SK-N-SH treated with all-trans-retinoic acid at 6 μM for 48 hours (cell line): ENCODE results near the gene FRS3.

Experiments used
- ATAC-seq: fragments of 200-7000 bp; cut with Tn5 transposase; 3 replicates; pipeline ENCODE4 v1.9.1; 2020; ENCODE audit warnings: mild to moderate bottlenecking, moderate library complexity
- ARNTL ChIP-seq: fragments of 450-650 bp; formaldehyde crosslinking; IDR thresholded peaks from 2 replicates; pipeline ENCODE4 v1.5.0; 2020; ENCODE audit warnings: low read depth, mild to moderate bottlenecking, moderate library complexity, borderline replicate concordance
- BACH2 ChIP-seq: fragments of 250-450 bp; sonication (Bioruptor Pico); IDR thresholded peaks from 2 replicates; pipeline ENCODE4 v1.9.0; 2021; ENCODE audit warnings: mild to moderate bottlenecking, borderline replicate concordance
- CSDC2 ChIP-seq: fragments of 250-450 bp; sonication (Bioruptor Pico); IDR thresholded peaks from 2 replicates; pipeline ENCODE4 v1.5.0; 2020; ENCODE audit warnings: mild to moderate bottlenecking, moderate library complexity
- ESRRG ChIP-seq: fragments of 250-450 bp; sonication (Bioruptor Pico); IDR thresholded peaks from 2 replicates; pipeline ENCODE4 v1.6.1; 2021; ENCODE audit warnings: mild to moderate bottlenecking
- GLIS3 ChIP-seq: fragments of 250-450 bp; sonication (Bioruptor Pico); IDR thresholded peaks from 2 replicates; pipeline ENCODE4 v1.5.0; 2020; ENCODE audit warnings: mild to moderate bottlenecking, moderate library complexity
- ISL1 ChIP-seq: fragments of 250-450 bp; sonication (Bioruptor Pico); IDR thresholded peaks from 2 replicates; pipeline ENCODE4 v2.1.2; 2022; ENCODE audit warnings: mild to moderate bottlenecking, moderate library complexity
- OSR1 ChIP-seq: fragments of 250-450 bp; sonication (Bioruptor Pico); IDR thresholded peaks from 2 replicates; pipeline ENCODE4 v1.8.0; 2022; ENCODE audit warnings: moderate library complexity, mild to moderate bottlenecking, inconsistent platforms
- PATZ1 ChIP-seq: fragments of 250-450 bp; sonication (Bioruptor Pico); IDR thresholded peaks from 2 replicates; pipeline ENCODE4 v1.8.0; 2020; ENCODE audit warnings: mild to moderate bottlenecking, moderate library complexity, borderline replicate concordance
- PPARA ChIP-seq: fragments of 250-450 bp; sonication (Bioruptor Pico); IDR thresholded peaks from 2 replicates; pipeline ENCODE4 v1.5.0; 2020; ENCODE audit warnings: mild to moderate bottlenecking, borderline replicate concordance
- RARB ChIP-seq: fragments of 250-450 bp; sonication (Bioruptor Pico); IDR thresholded peaks from 2 replicates; pipeline ENCODE4 v1.8.0; 2021; ENCODE audit warnings: mild to moderate bottlenecking, moderate library complexity
- SNAI2 ChIP-seq: fragments of 250-450 bp; sonication (Bioruptor Pico); IDR thresholded peaks from 2 replicates; pipeline ENCODE4 v1.5.0; 2020; ENCODE audit warnings: mild to moderate bottlenecking, moderate library complexity
- TCF4 ChIP-seq: fragments of 250-450 bp; sonication (Bioruptor Pico); IDR thresholded peaks from 2 replicates; pipeline ENCODE4 v1.8.0; 2021; ENCODE audit warnings: mild to moderate bottlenecking, moderate library complexity, borderline replicate concordance
- TOX ChIP-seq: fragments of 250-450 bp; sonication (Bioruptor Pico); IDR thresholded peaks from 2 replicates; pipeline ENCODE4 v1.8.0; 2021; ENCODE audit warnings: mild to moderate bottlenecking, moderate library complexity, borderline replicate concordance
- ZFP3 ChIP-seq: fragments of 250-450 bp; sonication (Bioruptor Pico); IDR thresholded peaks from 2 replicates; pipeline ENCODE4 v1.5.0; 2020; ENCODE audit warnings: mild to moderate bottlenecking, moderate library complexity
- ZFP30 ChIP-seq: fragments of 450-650 bp; formaldehyde crosslinking; IDR thresholded peaks from 2 replicates; pipeline ENCODE4 v1.5.0; 2022; ENCODE audit warnings: mild to moderate bottlenecking, moderate library complexity
- ZNF565 ChIP-seq: fragments of 450-650 bp; formaldehyde crosslinking; conservative IDR thresholded peaks from 2 replicates; pipeline ENCODE4 v1.5.0; 2020; ENCODE audit warnings: low read depth, mild to moderate bottlenecking, moderate library complexity
- ZNF70 ChIP-seq: fragments of 450-650 bp; formaldehyde crosslinking; IDR thresholded peaks from 2 replicates; pipeline ENCODE4 v1.5.0; 2020; ENCODE audit warnings: mild to moderate bottlenecking, moderate library complexity
- ZNF8 ChIP-seq: fragments of 450-650 bp; formaldehyde crosslinking; IDR thresholded peaks from 2 replicates; pipeline ENCODE4 v1.5.0; 2020; ENCODE audit warnings: mild to moderate bottlenecking, moderate library complexity
- TF ChIP-seq, protein P1 (sequence below): fragments of 250-450 bp; sonication (Bioruptor Pico); IDR thresholded peaks from 2 replicates; pipeline ENCODE4 v1.8.0; 2021; ENCODE audit warnings: low read depth, mild to moderate bottlenecking, moderate library complexity, borderline replicate concordance
- TF ChIP-seq, protein P2 (sequence below): fragments of 250-450 bp; sonication (Bioruptor Pico); IDR thresholded peaks from 2 replicates; pipeline ENCODE4 v1.5.1; 2020; ENCODE audit warnings: low read depth, mild to moderate bottlenecking, moderate library complexity
- TF ChIP-seq, protein P3 (sequence below): fragments of 250-450 bp; sonication (Bioruptor Pico); IDR thresholded peaks from 2 replicates; pipeline ENCODE4 v1.5.1; 2021; ENCODE audit warnings: mild to moderate bottlenecking, moderate library complexity

Gene FRS3

DNA sequence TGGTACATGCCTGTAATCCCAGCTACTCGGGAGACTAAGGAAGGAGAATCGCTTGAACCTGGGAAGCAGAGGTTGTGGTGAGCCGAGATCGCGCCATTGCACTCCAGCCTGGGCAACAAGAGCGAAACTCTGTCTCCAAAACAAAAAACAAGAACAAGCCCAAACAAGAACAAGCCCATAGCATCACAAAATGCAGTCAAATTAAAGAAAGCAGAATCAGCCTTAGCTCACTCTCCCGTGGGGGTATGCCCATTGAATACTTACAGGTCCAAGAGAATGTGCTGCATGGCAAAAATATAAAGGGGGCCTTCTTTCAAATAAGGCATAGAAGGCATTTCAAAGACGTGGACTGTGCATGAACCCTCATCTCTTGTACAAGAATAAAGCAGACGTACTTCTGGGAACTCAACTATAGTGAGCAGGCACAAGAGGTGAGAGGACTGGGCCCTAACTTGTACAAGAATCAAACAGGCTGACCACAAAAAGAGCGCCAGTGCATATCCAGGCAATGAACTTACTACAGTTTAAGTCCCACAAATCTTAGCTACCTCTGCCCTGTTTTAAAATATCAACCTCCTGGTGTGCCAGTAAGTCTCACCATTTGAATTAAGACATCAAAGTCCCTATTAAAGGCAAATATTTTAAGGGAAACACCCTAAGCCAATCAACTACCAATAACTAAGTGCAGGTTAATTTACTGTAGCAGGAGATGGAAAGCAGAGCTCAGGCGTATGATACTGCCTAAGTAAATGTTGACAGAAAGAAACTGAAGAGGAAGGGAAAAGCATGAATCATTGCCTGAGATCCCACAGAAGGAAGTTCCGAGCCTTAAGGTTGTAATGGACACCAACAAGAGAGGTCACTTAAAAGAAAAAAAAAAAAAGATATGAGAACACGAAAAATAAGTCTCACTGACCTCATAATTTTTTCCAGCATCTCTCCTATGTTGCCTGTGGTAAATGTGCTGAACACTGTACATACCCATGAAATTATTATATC, 45.2 kb upstream of the FRS3 start:
- TF ChIP-seq SNAI2: no peak
- ATAC-seq: peak; percentile 77

GRCh38 chr6:41823178-41823577, 43.5 kb upstream of the FRS3 start:
- TF ChIP-seq OSR1 (no peak), ISL1 (CRISPR knock-in tag) (no peak), ZFP3 (no peak), TOX (CRISPR knock-in tag) (no peak), TCF4 (no peak), PPARA (no peak)
- ATAC-seq: no peak

GRCh38 chr6:41822021-41822420, 42.3 kb upstream of the FRS3 start:
- no peak for ATAC-seq
- TF ChIP-seq ISL1 (CRISPR knock-in tag): no peak

DNA sequence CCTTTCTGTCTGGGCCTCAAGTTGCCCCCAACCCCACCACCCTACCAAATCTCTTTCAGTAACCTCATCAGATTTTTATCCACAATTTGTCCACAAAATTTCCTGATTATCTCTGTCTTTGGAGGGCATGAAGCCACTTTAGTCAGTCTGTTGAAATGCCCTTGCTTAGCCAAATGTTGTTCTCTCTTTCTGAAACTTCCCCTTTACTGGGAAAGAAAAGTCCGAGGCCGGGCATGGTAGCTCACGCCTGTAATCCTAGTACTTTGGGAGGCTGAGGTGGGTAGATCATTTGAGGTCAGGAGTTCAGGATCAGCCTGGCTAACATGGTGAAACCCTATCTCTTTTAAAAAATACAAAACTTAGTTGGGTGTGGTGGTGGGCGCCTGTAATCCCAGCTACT, 41.6 kb upstream of the FRS3 start:
- ATAC-seq: no peak
- TF ChIP-seq PPARA (no peak), ESRRG (CRISPR knock-in tag) (no peak), TCF4 (no peak), ZFP3 (no peak), ZFP30 (CRISPR knock-in tag) (no peak), SNAI2 (no peak), OSR1 (no peak), ISL1 (CRISPR knock-in tag) (no peak), ZNF70 (CRISPR knock-in tag) (no peak), ZNF8 (CRISPR knock-in tag) (no peak), ARNTL (CRISPR knock-in tag) (no peak)
- TF ChIP-seq, all 23 proteins: peak for 0

GRCh38 chr6:41818271-41819054, 38.8 kb upstream of the FRS3 start:
- no peak for TF ChIP-seq BACH2
- no peak for ATAC-seq

DNA sequence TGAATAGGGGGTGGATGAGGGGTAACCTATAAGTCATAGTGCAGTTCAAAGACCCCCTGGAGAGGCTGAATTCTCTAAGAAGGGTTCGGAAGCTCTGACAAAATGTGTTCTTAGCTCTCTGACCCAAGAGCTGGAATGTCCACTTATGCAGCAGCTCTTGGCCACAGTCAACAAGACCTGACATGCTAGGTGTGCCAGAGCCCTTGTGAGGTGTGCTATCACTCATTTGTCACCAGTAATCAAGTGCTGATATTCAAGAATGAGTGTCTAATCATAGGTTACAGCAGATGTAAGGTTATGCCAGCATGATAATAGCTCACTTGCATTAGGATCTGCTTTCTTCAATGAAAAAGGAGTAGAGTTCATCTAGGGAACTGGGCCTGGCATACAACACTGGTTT, 35.9 kb upstream of the FRS3 start:
- no peak for ATAC-seq
- TF ChIP-seq RARB (no peak), SNAI2 (no peak), GLIS3 (CRISPR knock-in tag) (no peak), ARNTL (CRISPR knock-in tag) (no peak), CSDC2 (CRISPR knock-in tag) (no peak), ZNF565 (no peak), ZFP30 (CRISPR knock-in tag) (no peak)
- TF ChIP-seq, protein P1, sequence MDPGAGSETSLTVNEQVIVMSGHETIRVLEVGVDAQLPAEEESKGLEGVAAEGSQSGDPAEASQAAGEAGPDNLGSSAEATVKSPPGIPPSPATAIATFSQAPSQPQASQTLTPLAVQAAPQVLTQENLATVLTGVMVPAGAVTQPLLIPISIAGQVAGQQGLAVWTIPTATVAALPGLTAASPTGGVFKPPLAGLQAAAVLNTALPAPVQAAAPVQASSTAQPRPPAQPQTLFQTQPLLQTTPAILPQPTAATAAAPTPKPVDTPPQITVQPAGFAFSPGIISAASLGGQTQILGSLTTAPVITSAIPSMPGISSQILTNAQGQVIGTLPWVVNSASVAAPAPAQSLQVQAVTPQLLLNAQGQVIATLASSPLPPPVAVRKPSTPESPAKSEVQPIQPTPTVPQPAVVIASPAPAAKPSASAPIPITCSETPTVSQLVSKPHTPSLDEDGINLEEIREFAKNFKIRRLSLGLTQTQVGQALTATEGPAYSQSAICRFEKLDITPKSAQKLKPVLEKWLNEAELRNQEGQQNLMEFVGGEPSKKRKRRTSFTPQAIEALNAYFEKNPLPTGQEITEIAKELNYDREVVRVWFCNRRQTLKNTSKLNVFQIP (CRISPR knock-in tag): no peak

DNA sequence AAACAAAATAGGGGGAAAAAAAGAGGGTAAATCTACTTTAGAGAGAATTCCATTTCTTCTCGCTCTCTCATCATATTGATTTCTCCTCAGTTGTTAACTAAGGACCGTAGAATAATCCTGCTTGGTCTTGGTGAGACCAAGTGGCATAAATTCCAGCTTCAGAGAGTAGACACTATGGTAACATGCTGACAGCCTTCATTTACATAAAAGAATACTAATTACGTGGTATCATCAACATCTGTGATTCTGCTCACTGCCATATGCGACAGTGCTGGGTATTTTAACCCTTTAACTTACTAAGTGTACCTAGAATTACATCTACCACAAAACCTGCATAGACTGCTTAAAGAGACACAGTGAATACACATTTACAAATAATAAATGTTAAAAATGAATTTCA, 34.9 kb upstream of the FRS3 start:
- ATAC-seq: no peak
- TF ChIP-seq, protein P1 (CRISPR knock-in tag): no peak
- no peak for TF ChIP-seq BACH2
- no peak for TF ChIP-seq ZNF565
- TF ChIP-seq ARNTL (CRISPR knock-in tag): no peak
- TF ChIP-seq, protein P2, sequence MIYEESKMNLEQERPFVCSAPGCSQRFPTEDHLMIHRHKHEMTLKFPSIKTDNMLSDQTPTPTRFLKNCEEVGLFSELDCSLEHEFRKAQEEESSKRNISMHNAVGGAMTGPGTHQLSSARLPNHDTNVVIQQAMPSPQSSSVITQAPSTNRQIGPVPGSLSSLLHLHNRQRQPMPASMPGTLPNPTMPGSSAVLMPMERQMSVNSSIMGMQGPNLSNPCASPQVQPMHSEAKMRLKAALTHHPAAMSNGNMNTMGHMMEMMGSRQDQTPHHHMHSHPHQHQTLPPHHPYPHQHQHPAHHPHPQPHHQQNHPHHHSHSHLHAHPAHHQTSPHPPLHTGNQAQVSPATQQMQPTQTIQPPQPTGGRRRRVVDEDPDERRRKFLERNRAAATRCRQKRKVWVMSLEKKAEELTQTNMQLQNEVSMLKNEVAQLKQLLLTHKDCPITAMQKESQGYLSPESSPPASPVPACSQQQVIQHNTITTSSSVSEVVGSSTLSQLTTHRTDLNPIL (CRISPR knock-in tag): no peak
- TF ChIP-seq PATZ1 (CRISPR knock-in tag): no peak
- TF ChIP-seq, protein P3, sequence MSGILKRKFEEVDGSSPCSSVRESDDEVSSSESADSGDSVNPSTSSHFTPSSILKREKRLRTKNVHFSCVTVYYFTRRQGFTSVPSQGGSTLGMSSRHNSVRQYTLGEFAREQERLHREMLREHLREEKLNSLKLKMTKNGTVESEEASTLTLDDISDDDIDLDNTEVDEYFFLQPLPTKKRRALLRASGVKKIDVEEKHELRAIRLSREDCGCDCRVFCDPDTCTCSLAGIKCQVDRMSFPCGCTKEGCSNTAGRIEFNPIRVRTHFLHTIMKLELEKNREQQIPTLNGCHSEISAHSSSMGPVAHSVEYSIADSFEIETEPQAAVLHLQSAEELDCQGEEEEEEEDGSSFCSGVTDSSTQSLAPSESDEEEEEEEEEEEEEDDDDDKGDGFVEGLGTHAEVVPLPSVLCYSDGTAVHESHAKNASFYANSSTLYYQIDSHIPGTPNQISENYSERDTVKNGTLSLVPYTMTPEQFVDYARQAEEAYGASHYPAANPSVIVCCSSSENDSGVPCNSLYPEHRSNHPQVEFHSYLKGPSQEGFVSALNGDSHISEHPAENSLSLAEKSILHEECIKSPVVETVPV: no peak
- no peak for TF ChIP-seq RARB
- TF ChIP-seq ZFP3: no peak
- TF ChIP-seq ZNF70 (CRISPR knock-in tag): no peak
- no peak for TF ChIP-seq ZFP30 (CRISPR knock-in tag)
- TF ChIP-seq PPARA: no peak
- no peak for TF ChIP-seq ZNF8 (CRISPR knock-in tag)
- TF ChIP-seq ISL1 (CRISPR knock-in tag): no peak
- no peak for TF ChIP-seq SNAI2
